T-helper 9 cell (primary cell): ENCODE results near the gene CCDC171.
A peak's percentile ranks its signal among the peaks of the same experiment; 100 is the strongest.
"Not testable (repeated sequence)": the region's sequence is repeated elsewhere in the genome, so short reads cannot be mapped to it uniquely, and the experiment has no call there.

Experiments used
- DNase-seq: peaks from one replicate; pipeline ENCODE4 v3.0.0-alpha.2; 2020

Gene CCDC171

DNA sequence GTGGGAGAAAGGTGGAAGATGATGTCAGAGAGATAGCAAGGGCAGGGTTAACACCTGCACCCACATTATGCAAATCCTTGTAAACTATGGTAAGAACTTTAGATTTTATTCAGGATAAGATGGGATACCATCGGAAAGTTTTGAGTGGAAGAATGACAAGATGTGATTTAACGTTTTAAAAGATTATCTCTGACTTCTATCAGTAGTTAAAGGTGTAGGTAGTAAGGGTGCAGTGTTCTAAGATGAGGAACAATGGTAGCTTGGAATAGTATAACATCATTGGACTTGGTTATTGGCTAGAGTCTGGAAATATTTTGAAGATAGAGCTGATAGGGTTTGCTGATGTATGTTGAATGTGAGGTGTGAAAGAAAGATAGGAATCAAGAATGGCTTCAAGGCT is 211.3 kb downstream of the CCDC171 start:
- DNase-seq, result no peak

DNA sequence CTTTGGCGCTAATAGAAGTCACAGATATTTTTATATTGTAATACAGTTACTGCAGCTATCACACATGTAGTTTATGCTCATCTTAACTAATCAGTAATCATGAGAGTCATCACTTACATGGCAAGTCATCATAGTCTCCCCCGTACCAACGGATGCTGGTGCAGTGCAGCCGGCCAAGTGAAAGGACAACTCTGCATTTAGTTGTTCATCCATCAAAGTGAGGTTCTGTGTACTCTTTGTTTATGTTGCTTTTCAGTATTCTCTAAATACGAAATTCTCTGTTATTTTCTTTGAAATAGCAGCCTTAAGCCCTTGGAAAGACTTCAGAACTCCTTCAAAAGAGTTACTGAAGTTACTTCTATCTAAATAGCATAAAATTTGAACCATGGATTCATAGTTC is 216.7 kb downstream of the CCDC171 start:
- DNase-seq, result no peak

DNA sequence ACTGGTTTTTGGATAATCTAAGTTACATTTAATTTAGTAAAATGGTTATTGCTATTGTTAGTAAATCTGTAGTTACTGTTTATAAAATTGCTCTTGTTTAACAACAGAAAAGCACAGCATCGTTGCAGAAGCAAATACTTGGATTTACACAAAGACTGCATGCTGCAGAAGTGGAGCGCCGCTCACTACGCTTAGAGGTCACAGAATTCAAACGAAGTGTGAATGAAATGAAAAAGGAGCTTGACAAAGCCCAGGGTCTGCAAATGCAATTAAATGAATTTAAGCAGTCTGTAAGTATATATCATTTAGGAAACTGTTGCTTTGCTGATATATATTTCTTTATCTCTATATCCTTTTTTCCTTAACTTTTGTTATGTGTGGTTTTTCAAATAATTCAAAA is 226.0 kb downstream of the CCDC171 start:
- no peak for DNase-seq

DNA sequence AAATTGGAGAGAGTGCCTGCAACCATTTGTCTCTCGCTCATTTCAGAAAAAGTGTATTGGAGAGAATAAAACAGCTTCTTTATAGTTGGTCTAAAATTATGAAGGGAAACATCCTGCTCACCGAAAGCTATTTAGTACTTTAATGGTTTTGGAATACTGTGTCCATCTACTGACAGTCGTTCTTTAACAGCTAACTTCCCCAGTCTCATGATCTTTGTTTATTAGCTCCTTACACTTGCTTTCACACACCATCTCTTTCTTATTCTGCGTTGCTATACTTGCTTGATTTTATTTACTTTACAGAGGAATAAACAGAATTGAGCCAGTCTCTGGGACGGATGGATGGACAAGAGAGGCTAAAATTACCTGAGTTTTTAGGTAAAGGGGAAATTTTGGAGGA is 229.3 kb downstream of the CCDC171 start:
- DNase-seq, result no peak

DNA sequence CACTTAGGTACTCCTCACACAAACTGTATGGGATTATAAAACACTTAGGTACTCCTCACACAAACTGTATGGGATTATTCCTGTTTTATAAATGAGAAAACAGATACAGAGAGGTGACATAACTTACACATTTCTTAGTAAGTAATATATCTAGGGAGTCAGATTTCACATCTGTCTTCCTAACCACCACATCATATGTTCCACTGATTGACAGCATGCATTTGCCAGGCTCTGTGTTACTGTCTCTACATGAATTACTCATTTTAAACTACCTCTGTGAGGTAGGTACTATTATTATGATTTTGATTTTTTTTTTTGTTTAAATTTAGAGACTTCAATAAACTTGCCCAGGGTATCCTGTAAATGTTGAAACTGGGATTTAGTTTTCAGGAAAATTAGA is 232.7 kb downstream of the CCDC171 start:
- DNase-seq, result no peak

DNA sequence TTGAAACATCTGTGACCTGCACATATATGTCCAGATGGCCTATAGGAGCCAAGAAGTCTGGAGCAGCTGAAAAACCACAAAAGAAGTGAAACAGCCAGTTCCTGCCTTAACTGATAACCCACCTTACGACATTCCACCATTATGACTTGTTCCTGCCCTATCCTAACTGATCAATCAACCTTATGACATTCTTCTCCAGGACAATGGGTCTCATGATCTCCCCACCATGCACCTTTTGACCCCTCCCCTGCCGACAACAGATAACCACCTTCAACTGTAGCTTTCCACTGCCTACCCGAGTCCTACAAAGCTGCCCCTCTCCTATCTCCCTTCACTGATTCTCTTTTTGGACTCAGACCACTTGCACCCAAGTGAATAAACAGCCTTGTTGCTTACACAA is 233.8 kb downstream of the CCDC171 start:
- DNase-seq, result no peak

DNA sequence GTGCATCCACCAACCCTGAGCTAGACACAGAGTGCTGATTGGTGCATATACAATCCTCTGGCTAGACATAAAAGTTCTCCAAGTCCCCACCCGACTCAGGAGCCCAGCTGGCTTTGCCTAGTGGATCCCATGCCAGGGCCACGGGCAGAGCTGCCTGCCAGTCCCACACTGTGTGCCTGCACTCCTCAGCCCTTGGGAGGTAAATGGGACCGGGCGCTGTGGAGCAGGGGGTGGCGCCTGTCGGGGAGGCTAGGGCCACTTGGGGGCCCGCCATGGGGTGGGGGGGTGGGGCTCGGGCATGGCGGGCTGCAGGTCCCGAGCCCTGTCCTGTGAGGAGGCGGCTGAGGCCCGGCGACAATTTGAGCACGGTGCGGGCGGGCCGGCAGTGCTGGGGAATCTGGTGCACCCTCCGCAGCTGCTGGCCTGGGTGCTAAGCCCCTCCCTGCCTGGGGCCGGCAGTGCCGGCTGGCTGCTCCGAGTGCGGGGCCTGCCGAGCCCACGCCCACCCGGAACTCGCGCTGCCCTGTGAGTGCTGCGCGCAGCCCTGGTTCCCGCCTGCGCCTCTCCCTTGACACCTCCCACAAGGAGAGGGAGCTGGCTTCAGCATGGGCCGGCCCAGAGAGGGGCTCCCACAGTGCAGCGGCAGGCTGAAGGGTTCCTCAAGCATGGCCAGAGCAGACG is 257.5 kb downstream of the CCDC171 start:
- not testable (repeated sequence) for DNase-seq

DNA sequence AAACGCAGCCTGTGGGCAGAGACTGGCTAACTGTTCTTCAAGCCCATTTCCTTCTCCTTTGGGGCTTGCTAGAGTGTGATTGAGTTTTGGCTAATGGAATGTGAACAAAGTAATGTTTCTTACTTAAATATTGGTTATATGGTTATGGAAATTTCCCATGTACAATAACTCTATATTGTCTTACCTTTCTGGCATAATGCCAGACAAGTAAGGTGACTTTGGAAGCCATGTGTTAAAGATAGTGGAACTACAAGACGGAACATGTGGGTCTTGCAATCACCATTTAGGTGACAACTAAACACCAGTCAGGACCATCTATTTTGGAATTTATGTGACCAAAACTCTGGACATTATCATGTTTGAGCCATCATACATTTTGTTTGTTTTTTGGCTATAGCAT is 260.2 kb downstream of the CCDC171 start:
- DNase-seq, result no peak

DNA sequence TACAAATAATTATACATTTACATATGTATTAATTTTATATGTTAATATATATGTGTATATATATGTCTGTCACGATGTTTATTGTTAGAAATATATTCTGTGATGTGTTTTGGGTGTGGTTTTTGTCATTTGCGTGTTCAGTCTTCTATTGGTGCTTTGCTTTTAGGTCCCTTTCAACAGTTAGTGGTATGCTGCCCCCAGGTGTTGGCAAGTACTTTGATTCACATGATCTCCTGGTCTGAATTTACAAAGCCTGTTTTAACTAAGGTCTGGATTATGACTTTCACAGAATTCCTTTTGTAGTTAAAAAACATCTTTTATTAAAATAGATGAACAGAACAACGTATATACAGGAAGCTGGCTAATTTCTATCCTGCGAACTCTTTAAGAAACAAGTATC is 271.5 kb downstream of the CCDC171 start:
- DNase-seq, result no peak

DNA sequence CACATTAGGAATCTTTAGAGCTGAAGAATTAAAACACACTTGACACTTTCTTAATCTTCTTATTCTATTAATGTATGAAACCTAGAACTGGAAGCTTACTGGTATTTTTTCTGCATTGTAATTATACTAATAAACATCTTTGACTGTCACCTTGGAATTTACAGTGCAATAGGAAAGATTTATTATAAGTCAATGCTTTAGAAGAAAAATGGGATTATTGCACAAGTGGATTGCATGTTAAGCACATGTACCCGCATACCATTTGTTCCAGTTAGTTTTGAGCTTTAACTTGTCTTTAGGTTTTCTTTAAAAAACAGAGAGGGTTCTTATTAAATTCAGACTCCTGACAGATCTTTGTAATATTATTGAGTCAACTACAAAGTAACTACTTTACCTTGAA is 278.5 kb downstream of the CCDC171 start:
- DNase-seq, result no peak

DNA sequence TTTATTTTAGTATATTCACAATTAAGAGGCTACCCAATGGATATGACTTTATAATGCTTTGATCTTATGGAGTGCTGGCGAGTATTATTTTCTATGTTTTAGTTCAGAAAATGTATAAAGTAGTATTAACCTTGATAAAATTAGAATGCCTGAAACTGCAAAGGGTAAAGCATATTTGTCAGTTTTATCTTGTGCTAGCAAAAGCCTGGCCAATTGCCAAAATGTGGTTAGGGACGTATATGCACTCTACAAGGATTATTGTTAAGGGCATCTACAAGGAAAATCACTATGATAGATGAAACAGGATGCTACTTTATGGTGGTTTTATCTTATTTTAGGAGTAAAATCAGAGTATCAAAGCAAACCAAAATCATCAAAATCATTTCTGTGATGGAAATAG is 281.7 kb downstream of the CCDC171 start:
- no peak for DNase-seq

DNA sequence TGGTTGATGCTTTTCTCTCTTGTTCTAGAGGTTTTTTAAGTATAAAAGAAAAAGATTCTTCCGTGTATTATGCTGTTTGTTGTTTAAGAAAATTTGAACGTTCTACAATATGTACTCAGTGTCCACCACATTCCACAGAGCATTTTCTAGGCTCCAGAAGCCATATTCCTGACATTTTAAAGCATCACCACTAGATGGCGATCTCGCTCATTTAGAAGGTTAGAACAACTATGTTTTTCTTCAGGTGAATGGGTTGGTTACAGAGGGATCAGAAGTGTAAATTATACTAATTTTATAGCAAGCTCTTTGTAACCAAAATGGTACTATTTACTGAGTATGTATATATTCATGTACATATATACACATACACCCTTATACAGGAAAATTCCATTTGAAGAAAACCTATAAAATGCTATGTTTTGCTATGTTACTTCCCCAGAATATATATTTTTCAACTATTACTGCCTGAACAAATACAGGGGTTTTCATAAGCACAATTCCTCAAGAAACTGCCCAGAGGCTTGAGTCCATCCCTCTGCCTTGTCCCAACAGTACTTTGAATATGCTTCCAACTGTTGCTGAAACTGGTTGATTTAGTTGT is 284.3 kb downstream of the CCDC171 start:
- DNase-seq, result peak; percentile 0

DNA sequence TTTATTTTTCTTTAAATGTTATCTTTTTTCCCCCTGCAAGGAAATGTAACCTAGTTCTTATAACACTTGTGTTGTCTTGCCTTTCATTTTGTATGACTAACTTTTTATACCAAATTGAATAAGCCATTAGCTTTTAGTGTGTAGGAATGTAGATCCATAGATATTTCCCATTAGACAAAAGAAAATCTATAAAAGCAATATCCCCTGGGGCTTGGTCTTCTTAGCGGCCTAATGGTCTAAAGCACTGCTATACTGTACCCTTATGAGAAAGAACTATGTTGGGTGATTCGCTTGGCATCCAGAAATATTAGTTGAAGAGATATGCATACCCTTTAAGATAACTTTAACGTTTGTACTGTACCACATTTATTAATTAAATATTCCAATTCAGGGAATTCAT is 289.2 kb downstream of the CCDC171 start:
- DNase-seq, result no peak

DNA sequence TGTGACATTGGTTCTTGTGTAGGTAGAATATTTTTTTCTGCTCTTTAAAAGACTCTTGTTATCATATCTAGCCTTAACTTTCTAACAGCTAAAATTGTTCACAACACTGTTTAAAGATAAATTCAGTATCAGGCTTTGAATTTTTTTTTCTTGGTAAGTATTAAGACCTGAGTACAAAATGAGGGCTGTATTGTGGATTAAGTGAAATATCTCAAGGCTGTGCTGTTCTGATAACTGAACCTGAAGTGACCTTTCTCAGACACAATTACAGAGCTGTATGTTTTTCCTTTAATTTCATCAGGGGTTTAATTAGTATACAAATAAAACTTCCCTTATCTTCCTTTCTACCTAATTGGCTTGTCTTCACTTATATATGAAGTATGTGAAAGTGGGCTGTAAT is 290.5 kb downstream of the CCDC171 start:
- no peak for DNase-seq

DNA sequence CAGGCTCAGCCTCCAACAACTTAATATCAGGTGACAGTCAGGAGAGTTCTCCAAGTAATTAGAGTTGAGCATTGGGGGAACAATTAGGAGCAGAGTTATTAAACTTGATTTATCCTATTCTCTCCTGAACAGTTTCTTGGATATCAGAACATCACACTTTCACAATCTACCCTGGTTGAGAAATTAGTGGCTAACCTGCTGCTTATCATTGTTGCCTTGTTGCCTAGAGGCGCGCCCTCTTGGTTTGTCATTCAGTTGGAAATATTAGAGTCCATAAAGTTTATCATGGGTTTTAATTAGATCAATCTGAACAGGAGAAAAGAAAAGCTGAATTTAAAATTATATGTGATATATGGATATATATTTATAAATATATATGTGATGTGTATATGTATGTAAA is 291.1 kb downstream of the CCDC171 start:
- no peak for DNase-seq

DNA sequence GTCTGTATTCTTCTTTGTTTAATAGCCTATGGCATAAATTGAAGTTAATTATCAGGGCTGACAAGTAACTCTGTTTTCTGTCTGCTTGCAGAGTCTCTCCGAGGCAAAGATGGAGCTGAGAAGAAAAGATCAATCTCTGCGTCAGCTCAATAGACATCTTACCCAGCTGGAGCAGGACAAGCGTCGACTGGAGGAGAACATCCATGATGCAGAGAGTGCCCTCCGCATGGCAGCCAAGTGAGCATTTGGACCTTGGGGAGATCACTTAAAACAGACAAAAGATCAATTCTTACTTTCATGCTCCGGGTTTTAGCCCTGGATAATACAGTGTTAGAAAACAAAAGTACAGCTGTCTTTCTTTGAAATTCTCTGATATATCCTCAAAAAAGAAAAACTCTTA is 293.8 kb downstream of the CCDC171 start:
- DNase-seq, result no peak

DNA sequence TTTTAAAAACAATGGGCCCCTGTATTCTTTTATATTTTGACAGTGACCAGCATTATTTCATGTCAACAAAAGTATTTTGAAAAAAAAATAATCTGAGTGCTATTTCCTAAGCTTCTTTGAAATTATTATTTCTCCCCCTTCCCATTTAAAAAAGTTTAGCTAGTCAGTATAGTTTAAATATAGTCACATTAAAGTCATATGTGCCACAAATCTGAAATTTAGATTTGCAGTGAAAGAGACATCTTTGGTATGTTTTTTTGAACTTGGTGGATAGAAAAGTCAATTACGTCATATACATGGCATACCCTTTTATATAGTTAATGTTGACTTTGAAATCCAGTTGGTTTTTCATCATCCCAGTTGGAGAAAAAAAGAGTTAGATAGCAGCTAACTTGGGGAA is 297.0 kb downstream of the CCDC171 start:
- DNase-seq, result no peak

DNA sequence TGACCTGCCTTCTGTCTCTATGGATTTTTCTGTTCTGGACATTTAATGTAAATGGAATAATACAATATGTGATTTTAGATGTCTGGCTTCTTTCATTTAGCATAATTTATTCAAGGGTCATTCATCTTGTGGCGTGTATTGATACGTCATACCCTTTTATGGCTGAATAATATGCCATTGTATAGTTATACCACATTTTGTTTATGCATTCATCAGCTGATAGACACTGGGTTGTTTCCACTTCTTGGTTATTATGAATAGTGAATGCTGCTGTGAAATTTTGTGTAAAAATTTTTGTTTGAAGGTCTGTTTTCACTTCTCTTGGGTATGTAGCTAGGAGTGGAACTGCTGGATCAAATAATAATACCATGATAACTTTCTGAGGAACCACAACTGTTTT is 298.9 kb downstream of the CCDC171 start:
- DNase-seq, result no peak

DNA sequence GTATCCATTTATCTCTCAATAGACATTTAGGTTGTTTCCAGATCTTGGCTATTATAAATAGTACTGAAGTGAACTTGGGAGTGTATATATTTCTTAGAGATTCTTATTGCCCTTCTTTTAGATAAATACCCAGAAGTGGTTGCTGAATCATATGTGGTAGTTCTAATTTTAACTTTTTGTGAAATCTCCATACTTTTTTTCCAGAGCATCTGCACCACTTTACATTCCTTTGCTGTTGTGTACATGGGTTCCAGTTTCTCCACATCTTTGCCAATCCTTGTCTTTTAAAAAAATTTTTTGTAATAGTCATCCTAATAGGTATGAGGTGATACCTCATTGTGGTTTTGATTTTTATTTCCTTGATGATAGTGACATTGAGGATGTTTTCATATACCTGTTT is 303.7 kb downstream of the CCDC171 start:
- DNase-seq, result no peak

DNA sequence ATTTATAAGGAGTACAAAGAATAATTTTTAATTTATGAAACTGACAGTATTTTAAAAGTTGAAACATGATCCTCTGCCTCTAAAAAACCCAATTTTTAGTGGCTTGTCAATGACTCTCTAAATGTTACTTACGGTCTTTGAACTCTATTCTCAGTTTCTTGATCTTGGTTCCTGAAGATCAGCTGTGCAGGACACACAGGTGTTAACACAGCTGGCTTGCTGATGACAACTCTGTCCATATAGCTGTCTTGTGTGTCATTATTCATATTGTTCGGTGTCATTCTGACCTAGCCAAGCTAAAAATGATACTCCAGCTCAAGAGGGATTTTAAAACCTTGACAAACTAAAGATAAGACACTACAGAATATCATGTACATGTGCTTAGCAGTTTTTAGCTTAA is 314.5 kb downstream of the CCDC171 start:
- DNase-seq, result no peak

DNA sequence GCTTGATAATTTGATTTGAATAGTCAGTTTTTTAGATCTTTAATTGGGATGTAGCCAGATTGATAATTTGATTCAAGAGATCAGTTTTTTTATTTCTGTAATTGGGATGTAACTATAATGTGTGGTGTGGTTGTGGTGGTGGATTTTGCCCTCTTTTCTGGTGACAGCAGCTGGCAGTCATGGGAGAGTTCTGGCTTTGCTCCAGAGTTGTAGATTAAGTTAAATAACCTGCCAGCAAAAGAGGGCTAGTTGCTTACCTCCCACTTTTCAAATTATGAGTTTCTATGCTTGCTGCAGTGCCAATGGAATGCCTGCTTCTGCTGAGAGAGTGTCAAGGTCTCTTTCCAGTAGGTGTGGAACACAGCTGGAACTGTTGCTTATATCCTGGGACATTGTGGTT is 315.1 kb downstream of the CCDC171 start:
- DNase-seq, result no peak

DNA sequence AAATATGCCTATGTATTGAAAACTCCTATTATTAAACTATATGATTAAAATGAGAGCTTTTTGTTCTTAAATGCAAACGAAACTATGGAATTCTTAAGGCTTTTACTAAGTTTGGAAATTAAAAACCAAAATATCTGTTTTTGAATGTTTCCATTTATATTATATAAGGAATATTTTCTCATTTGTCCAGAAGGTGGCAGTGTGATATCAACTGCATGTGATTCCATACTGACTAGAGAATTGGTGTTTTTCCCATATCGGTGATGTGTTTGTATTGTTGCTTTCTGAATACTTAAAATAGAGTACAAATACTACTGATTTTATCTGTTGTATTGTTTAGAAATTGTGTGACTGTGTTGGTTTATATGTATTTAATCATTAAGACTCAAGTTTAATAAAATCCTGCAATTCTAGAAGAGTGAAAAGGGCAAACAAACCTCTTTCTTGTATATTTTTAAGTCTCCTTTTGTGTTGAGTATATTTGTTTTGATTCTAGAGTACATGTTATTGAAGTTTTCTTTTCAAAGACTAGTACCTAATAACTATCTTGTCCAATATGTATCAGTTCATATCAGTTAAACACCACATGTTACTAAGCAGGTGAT is 320.8 kb downstream of the CCDC171 start:
- DNase-seq, result no peak

DNA sequence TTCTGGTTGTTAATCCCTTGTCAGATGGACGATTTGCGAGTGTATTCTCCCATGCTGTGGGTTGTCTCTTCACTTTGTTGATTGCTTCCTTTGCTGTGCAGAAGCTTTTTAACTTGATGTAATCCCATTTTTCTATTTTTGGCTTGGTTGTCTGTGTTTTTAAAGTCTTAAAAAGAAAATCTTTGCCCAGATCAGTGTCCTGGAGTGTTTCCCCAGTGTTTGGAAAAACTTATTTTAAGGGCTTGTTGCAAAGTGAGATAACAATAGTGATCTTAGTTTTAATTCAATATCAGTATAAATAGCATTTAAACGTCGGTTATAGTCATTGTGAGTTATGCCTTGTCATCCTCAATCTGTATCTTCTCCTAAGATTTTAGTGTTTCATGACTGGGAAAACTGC is 329.5 kb downstream of the CCDC171 start:
- no peak for DNase-seq

DNA sequence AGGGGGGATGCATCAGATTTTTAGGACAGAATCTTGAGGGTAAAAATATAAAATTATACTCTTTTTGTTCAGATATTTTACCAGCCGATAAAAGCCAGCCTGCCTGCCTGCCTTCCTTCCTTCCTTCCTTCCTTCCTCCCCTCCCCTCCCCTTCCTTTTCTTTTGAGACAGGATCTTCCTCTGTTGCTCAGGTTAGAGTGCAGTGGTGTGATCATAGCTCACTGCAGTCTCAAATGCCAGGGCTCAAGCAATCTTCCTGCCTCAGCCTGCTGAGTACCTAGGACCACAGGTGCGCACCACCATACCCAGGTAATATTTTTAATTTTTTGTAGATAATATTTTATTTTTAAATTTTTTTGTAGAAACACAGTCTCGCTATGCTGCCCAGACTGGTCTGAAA is 330.0 kb downstream of the CCDC171 start:
- DNase-seq, result no peak

DNA sequence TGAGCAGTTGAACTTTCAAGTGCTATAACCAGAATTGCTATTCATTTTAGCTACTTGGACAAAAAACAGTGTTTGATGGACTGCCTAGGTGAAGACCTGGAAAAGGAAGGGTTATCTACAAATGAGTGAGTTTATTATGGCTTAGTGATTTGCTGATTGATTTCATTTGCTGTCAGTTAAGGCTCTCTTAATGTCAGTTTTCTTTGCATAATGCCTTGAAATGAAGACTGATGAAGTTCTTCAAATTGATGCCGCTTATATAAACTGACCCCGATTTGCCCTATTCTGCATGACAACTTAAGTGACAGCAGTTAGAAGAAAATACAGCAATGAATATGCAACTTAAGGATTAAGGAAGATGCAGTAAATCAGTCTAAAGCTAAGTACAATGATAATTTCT is 332.6 kb downstream of the CCDC171 start:
- DNase-seq, result no peak
